Endothelial cell (in vitro differentiated cells): ENCODE data around the gene AP3S2. TPM values are rescaled to one million over a fixed set of nuclear protein-coding genes. Genes with fewer than 3 reads are reported as not detected.
"Not testable (repeated sequence)": the region's sequence is repeated elsewhere in the genome, so short reads cannot be mapped to it uniquely, and the experiment has no call there.

ENCODE experiments used
- DNase-seq: peaks from one replicate; pipeline ENCODE4 v3.0.0; 2021; ENCODE audit warnings: low spot score
- H3K27ac Mint-ChIP-seq: one replicate; pipeline ENCODE4 v1.8.0; 2021; ENCODE audit warnings: mixed read lengths, inconsistent platforms; ENCODE audit not compliant: unreplicated experiment
- H3K27me3 Mint-ChIP-seq: one replicate; pipeline ENCODE4 v1.8.0; 2021; ENCODE audit warnings: mild to moderate bottlenecking, moderate library complexity, mixed read lengths, inconsistent platforms; ENCODE audit not compliant: unreplicated experiment
- H3K36me3 Mint-ChIP-seq: one replicate; pipeline ENCODE4 v1.8.0; 2021; ENCODE audit warnings: mild to moderate bottlenecking, low read depth, mixed read lengths, inconsistent platforms; ENCODE audit not compliant: unreplicated experiment
- H3K4me1 Mint-ChIP-seq: one replicate; pipeline ENCODE4 v1.8.0; 2021; ENCODE audit warnings: mild to moderate bottlenecking, mixed read lengths, inconsistent platforms; ENCODE audit not compliant: unreplicated experiment
- H3K4me3 Mint-ChIP-seq: one replicate; pipeline ENCODE4 v1.8.0; 2021; ENCODE audit warnings: mild to moderate bottlenecking, mixed read lengths, inconsistent platforms; ENCODE audit not compliant: unreplicated experiment
- H3K9me3 Mint-ChIP-seq: one replicate; pipeline ENCODE4 v1.8.0; 2021; ENCODE audit warnings: mixed read lengths, inconsistent platforms; ENCODE audit not compliant: unreplicated experiment
- CTCF ChIP-seq: fragments of 200-600 bp; sonication (generic); IDR thresholded peaks from one replicate; pipeline ENCODE4 v1.5.0; 2021; ENCODE audit warnings: antibody characterized with exemption; ENCODE audit not compliant: unreplicated experiment
- total RNA-seq: library from RNA; stranded (reverse); fragmentation: NEBNext Ultra II Directional; extraction: Animal tissue kit (Norgen Biotek cat#: 25700); gene quantifications from one replicate; pipeline ENCODE4 v1.2.1, GENCODE V29; 2021; ENCODE audit not compliant: unreplicated experiment

The AP3S2 gene
- total RNA-seq, 1 donor from 2014 or later = 23.2 TPM

- peaks cover under 1% of the 10 kb centered on the region for H3K36me3 Mint-ChIP-seq
- H3K4me1 Mint-ChIP-seq = peaks cover 2% of the 10 kb centered on the region
- DNase-seq = no peak
- no peak for TF ChIP-seq CTCF
- no peaks in the 10 kb centered on the region for H3K27me3 Mint-ChIP-seq
- H3K9me3 Mint-ChIP-seq = no peaks in the 10 kb centered on the region
- no peak overlapping the region for H3K4me3 Mint-ChIP-seq
- no peak overlapping the region for H3K27ac Mint-ChIP-seq
Measured at GRCh38 chr15:89875741-89876140, 18.1 kb downstream of the AP3S2 start.

- peak; percentile 80 for TF ChIP-seq CTCF
- Mint-ChIP-seq H3K9me3 (no peaks in the 10 kb centered on the region), H3K4me1 (no peaks in the 10 kb centered on the region), H3K27ac (no peak overlapping the region), H3K36me3 (peaks cover 7% of the 10 kb centered on the region), H3K27me3 (no peaks in the 10 kb centered on the region), H3K4me3 (no peak overlapping the region)
- peak; percentile 80 for DNase-seq
Measured at GRCh38 chr15:89874926-89875564, 18.7 kb downstream of the AP3S2 start.

- Mint-ChIP-seq H3K9me3 (no peaks in the 10 kb centered on the region), H3K27me3 (peaks cover 2% of the 10 kb centered on the region), H3K4me1 (no peaks in the 10 kb centered on the region), H3K27ac (no peak overlapping the region), H3K36me3 (peaks cover 14% of the 10 kb centered on the region), H3K4me3 (peak overlapping the region; percentile 49)
- no peak for TF ChIP-seq CTCF
- no peak for DNase-seq
Measured at GRCh38 chr15:89870688-89871288, 23.0 kb downstream of the AP3S2 start.

GRCh38 chr15:89870006-89870405 is 23.8 kb downstream of the AP3S2 start:
- H3K4me1 Mint-ChIP-seq = no peaks in the 10 kb centered on the region
- TF ChIP-seq CTCF = no peak
- H3K9me3 Mint-ChIP-seq = no peaks in the 10 kb centered on the region
- H3K27ac Mint-ChIP-seq = no peak overlapping the region
- no peak for DNase-seq
- peaks cover 2% of the 10 kb centered on the region for H3K27me3 Mint-ChIP-seq
- H3K4me3 Mint-ChIP-seq = no peak overlapping the region
- H3K36me3 Mint-ChIP-seq = peaks cover 18% of the 10 kb centered on the region

- H3K27me3 Mint-ChIP-seq, H3K4me1 Mint-ChIP-seq, H3K27ac Mint-ChIP-seq, H3K9me3 Mint-ChIP-seq, DNase-seq: not testable (repeated sequence)
- Mint-ChIP-seq H3K36me3 (peaks cover 18% of the 10 kb centered on the region), H3K4me3 (peak overlapping the region; percentile 83)
Measured at GRCh38 chr15:89869490-89869889, 24.3 kb downstream of the AP3S2 start.
